Retinal pigment epithelial cell (primary cell): ENCODE data around the gene TRIP4.

Experiments
- DNase-seq: peaks from one replicate; pipeline ENCODE4 v3.0.0-alpha.2; 2010; ENCODE audit warnings: low read depth
- H3K4me3 ChIP-seq: 2 replicates; pipeline ENCODE4 v1.5.1; 2011; ENCODE audit warnings: mild to moderate bottlenecking, low read length, control low read depth, moderate library complexity
- CTCF ChIP-seq: conservative IDR thresholded peaks from 2 replicates; pipeline ENCODE4 v1.5.1; 2011; ENCODE audit warnings: low read depth, low read length, control low read depth, inconsistent platforms

TRIP4 gene

GRCh38 chr15:64438653-64439447, 51.2 kb downstream of the TRIP4 start:
- no peak overlapping the region for H3K4me3 ChIP-seq
- no peak for DNase-seq
- no peak for TF ChIP-seq CTCF

DNA sequence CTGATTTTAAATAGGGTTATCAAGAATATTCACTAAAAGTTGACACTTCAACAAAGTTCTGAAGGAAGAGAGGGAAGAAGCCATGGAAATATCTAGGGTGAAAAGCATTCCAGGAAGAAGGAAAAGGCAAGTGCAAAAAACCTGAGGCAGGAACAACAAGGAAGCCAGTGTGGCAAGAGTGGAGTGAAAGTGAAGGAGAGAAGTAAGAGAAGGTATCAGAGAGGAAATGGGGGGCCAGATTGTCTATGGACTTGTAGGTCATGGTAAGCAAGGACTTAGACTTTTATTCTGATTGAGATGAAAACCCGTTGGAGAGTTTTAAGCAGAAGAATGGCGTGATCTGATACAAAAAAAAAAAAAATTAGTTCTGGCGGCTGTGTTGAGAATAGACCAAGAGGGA, 54.2 kb downstream of the TRIP4 start:
- no peak for DNase-seq
- no peak for TF ChIP-seq CTCF
- no peak overlapping the region for H3K4me3 ChIP-seq

- no peak for DNase-seq
- TF ChIP-seq CTCF = no peak
- H3K4me3 ChIP-seq = no peak overlapping the region
These were observed 55.4 kb downstream of the TRIP4 start for GRCh38 chr15:64443016-64443415.

DNA sequence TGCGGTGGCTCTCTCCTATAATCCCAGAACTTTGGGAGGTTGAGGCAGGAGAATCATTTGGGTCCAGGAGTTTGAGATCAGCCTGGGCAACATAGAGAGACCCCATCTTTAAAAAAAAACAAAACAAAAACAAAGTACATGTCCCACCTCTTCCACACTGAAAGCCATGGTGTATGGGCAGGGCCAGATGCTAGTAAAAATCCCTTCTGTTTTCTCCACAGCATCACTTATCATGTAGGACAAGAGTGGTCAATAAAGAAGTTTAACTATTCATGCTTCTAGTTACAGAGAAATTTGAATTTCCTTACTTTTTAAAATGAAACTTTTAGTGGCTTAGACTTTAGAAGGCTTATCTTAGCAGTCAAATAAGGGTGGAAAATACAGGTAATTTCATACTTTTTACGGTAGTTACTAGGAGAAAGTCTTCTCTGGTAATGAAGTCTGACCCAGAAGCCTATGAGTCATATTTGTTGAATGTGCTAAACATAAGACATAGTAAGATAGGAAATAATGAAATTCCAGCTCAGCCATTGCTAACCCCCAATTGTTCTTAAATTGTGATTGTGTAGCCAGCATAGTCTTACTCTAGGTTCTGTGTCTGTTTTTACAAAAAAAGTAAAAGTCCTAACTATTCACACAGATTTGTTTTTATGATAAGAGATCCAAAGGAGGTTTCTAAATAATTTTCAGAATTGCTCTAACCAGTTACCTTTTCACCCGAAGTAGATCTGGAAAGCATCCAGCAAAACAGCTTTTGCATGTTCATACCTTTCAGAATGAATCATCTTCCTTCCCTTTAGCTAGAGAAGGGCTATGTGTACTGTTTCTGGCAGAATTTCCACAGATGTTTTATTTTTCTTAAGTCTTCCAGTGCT, 56.3 kb downstream of the TRIP4 start:
- H3K4me3 ChIP-seq = peak overlapping the region; percentile 14
- no peak for TF ChIP-seq CTCF
- DNase-seq = peak; percentile 89

GRCh38 chr15:64444836-64445235, 57.2 kb downstream of the TRIP4 start:
- DNase-seq = no peak
- no peak for TF ChIP-seq CTCF
- no peak overlapping the region for H3K4me3 ChIP-seq

DNA sequence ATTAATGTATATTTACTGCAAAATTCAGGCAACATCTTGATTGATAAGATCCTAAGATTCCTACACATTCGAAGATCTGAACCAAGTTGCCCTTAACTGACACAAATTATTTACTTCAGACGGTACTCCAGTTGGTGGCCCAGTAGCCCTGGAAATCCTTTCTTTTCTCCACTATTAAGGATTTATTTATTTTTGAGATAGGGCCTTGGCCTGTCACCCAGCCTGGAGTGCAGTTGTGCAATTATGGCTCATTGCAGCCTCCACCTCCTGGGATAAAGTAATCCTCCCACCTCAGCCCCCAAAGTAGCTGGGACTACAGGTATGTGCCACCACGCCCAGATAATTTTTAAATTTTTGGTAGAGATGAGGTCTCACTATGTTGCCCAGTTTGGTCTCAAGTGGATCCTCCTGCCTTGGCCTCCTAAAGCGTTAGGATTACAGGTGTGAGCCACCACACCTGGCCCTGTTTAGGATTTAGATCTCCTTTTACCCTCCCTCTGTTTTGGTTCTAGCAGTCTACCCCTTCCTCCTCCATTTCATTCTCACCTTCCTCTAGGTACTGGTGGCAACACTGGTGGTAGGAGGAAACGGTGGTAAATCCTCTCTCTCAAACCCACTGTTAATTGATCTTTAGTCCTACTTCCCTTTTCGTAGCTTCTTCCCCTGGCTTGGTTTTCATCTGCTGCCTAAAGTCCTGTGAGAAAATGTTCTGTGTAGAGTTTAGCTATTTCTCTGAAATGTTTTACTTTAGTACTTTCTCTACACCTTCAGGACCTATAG, 60.1 kb downstream of the TRIP4 start:
- TF ChIP-seq CTCF = no peak
- no peak for DNase-seq

More for the DNA sequence above, 60.1 kb downstream of the TRIP4 start:
- H3K4me3 ChIP-seq = no peak overlapping the region
